ENCODE data around the gene SGTA. TPM values are rescaled to one million over a fixed set of nuclear protein-coding genes. Genes with fewer than 3 reads are reported as not detected.

Gene SGTA
- total and polyA plus RNA-seq, 4 donors = 16.7 to 38.4 (median 21.0) TPM

- Histone ChIP-seq H3K27me3 (ENCODE audit: control insufficient read depth in 4 of 4, insufficient read depth in 4 of 4, low read length in 3 of 4) (no peaks in the 10 kb centered on the region), H3K27ac (ENCODE audit: low read depth in 1 of 2, low read length in 2 of 2) (no peak overlapping the region), H3K4me1 (ENCODE audit: control insufficient read depth in 4 of 4, insufficient read depth in 4 of 4, low read length in 3 of 4) (peaks cover 5 to 44% (median 25%) of the 10 kb centered on the region in 4 donors), H3K9ac (ENCODE audit: low read depth in 1 of 2, low read length in 2 of 2) (no peak overlapping the region), H3K9me3 (ENCODE audit: control insufficient read depth in 4 of 4, low read length in 3 of 4) (no peaks in the 10 kb centered on the region), H3K4me3 (ENCODE audit: low read depth in 1 of 3, low read length in 3 of 3) (no peak overlapping the region), H3K36me3 (ENCODE audit: control insufficient read depth in 4 of 4, insufficient read depth in 3 of 4, low read depth in 1 of 4, low read length in 3 of 4) (no peaks in the 10 kb centered on the region)
- DNase-seq (ENCODE audit: low spot score) = no peak
- 96% methylated on average over 7 of the region's 7 CpGs for WGBS
- TF ChIP-seq EGR1 (IDR thresholded peaks at IDR 0.05; ENCODE audit: low read depth in 2 of 2) = no peak
- TF ChIP-seq HNF4G (IDR thresholded peaks at IDR 0.05) = no peak
- TF ChIP-seq, protein P1, sequence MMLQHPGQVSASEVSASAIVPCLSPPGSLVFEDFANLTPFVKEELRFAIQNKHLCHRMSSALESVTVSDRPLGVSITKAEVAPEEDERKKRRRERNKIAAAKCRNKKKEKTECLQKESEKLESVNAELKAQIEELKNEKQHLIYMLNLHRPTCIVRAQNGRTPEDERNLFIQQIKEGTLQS (IDR thresholded peaks at IDR 0.05) = no peak
- TF ChIP-seq YY1 (IDR thresholded peaks at IDR 0.05) = no peak
- TF ChIP-seq FOXA1 (IDR thresholded peaks at IDR 0.05) = no peak
- no peak for TF ChIP-seq RAD21 (IDR thresholded peaks at IDR 0.05)
- TF ChIP-seq, protein P2, sequence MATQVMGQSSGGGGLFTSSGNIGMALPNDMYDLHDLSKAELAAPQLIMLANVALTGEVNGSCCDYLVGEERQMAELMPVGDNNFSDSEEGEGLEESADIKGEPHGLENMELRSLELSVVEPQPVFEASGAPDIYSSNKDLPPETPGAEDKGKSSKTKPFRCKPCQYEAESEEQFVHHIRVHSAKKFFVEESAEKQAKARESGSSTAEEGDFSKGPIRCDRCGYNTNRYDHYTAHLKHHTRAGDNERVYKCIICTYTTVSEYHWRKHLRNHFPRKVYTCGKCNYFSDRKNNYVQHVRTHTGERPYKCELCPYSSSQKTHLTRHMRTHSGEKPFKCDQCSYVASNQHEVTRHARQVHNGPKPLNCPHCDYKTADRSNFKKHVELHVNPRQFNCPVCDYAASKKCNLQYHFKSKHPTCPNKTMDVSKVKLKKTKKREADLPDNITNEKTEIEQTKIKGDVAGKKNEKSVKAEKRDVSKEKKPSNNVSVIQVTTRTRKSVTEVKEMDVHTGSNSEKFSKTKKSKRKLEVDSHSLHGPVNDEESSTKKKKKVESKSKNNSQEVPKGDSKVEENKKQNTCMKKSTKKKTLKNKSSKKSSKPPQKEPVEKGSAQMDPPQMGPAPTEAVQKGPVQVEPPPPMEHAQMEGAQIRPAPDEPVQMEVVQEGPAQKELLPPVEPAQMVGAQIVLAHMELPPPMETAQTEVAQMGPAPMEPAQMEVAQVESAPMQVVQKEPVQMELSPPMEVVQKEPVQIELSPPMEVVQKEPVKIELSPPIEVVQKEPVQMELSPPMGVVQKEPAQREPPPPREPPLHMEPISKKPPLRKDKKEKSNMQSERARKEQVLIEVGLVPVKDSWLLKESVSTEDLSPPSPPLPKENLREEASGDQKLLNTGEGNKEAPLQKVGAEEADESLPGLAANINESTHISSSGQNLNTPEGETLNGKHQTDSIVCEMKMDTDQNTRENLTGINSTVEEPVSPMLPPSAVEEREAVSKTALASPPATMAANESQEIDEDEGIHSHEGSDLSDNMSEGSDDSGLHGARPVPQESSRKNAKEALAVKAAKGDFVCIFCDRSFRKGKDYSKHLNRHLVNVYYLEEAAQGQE (IDR thresholded peaks at IDR 0.05) = no peak
- TF ChIP-seq, protein P3, sequence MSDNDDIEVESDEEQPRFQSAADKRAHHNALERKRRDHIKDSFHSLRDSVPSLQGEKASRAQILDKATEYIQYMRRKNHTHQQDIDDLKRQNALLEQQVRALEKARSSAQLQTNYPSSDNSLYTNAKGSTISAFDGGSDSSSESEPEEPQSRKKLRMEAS (IDR thresholded peaks at IDR 0.05) = no peak
- no peak for TF ChIP-seq TAF1 (conservative IDR thresholded peaks at IDR 0.05)
- TF ChIP-seq FOXA2 (IDR thresholded peaks at IDR 0.05) = no peak
- TF ChIP-seq HNF4A (conservative IDR thresholded peaks at IDR 0.05) = no peak
- no peak for TF ChIP-seq GABPA (IDR thresholded peaks at IDR 0.05 in 1 of 2, conservative IDR thresholded peaks at IDR 0.05 in 1 of 2)
- no peak for TF ChIP-seq CTCF (IDR thresholded peaks at IDR 0.05; ENCODE audit: low read depth, low read length, missing input control)
- TF ChIP-seq RXRA (IDR thresholded peaks at IDR 0.05) = no peak
- no peak for TF ChIP-seq NR2F2 (IDR thresholded peaks at IDR 0.05)
- no peak for TF ChIP-seq SP1 (IDR thresholded peaks at IDR 0.05)
- TF ChIP-seq ZBTB33 (IDR thresholded peaks at IDR 0.05) = no peak
These were observed 2.8 kb downstream of the SGTA start for GRCh38 chr19:2780284-2780683.
